ENCODE measurements around the gene ZMYND19. TPM values are rescaled to one million over a fixed set of nuclear protein-coding genes. Genes with fewer than 3 reads are reported as not detected.
A peak's percentile ranks its signal among the peaks of the same experiment; 100 is the strongest.

The ZMYND19 gene
- total RNA-seq, 1 donor from 2014 or later: 71.9 TPM

DNA sequence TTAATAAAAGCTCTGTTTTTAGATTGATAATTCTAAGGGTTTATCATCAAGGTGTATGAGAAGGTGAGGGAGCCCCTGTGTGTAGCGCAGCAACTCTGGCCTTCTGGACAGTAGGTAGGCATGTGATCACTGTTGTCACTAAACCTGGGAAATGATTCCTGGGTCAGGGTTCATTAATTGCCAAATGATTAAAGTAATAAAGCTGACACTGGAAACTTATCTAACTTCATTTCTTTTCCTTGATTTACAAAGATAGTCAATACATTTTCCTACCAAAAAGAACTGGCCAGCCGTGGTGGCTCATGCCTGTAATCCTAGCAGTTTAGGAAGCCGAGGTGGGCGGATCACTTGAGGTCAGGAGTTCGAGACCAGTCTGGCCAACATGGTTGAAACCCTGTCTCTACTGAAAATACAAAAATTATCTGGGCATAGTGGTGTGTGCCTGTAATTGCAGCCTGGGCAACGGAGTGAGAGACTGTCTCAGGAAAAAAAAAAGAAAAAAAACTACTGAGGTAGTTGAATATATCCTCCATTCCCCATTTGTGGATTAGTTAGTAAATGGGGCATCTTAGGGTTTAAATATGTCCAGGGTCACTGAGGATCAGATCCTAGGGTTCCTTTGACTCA, 30.9 kb upstream of the ZMYND19 start:
- Mint-ChIP-seq H3K9me3 (no peaks in the 10 kb centered on the region), H3K36me3 (ENCODE audit: low read depth) (peaks cover 3% of the 10 kb centered on the region), H3K4me1 (peaks cover 32% of the 10 kb centered on the region), H3K27ac (ENCODE audit: unreplicated experiment) (no peak overlapping the region), H3K4me3 (peak overlapping the region; percentile 87), H3K27me3 (ENCODE audit: low read depth) (no peaks in the 10 kb centered on the region)
- TF ChIP-seq, protein P1, sequence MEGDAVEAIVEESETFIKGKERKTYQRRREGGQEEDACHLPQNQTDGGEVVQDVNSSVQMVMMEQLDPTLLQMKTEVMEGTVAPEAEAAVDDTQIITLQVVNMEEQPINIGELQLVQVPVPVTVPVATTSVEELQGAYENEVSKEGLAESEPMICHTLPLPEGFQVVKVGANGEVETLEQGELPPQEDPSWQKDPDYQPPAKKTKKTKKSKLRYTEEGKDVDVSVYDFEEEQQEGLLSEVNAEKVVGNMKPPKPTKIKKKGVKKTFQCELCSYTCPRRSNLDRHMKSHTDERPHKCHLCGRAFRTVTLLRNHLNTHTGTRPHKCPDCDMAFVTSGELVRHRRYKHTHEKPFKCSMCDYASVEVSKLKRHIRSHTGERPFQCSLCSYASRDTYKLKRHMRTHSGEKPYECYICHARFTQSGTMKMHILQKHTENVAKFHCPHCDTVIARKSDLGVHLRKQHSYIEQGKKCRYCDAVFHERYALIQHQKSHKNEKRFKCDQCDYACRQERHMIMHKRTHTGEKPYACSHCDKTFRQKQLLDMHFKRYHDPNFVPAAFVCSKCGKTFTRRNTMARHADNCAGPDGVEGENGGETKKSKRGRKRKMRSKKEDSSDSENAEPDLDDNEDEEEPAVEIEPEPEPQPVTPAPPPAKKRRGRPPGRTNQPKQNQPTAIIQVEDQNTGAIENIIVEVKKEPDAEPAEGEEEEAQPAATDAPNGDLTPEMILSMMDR (conservative IDR thresholded peaks at IDR 0.05): peak; percentile 62
- DNase-seq (ENCODE audit: low read depth, low spot score): no peak

DNA sequence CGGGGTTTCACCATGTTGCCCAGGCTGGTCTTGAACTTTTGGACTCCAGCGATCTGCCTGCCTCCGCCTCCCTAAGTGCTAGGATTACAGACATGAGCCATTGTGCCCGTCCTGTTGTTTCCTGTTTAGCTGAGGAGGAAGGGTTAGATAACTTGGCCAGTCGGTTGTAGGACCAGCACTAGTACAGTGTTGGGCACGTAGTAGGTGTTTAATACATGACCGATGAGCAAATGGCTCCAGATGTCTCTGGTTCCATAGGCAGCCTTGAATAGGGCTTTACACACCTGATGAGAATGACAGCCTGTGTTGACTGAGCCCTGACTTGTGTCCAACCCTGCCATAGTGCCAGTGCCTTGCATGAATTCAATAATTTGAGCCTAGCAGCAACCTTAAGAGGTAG, 30.3 kb upstream of the ZMYND19 start:
- peak overlapping the region; percentile 87 for H3K4me3 Mint-ChIP-seq
- H3K4me1 Mint-ChIP-seq: peaks cover 32% of the 10 kb centered on the region
- H3K36me3 Mint-ChIP-seq (ENCODE audit: low read depth): peaks cover 3% of the 10 kb centered on the region
- TF ChIP-seq, protein P1 (conservative IDR thresholded peaks at IDR 0.05): no peak
- DNase-seq (ENCODE audit: low read depth, low spot score): no peak
- no peaks in the 10 kb centered on the region for H3K27me3 Mint-ChIP-seq (ENCODE audit: low read depth)
- no peaks in the 10 kb centered on the region for H3K9me3 Mint-ChIP-seq
- no peak overlapping the region for H3K27ac Mint-ChIP-seq (ENCODE audit: unreplicated experiment)

DNA sequence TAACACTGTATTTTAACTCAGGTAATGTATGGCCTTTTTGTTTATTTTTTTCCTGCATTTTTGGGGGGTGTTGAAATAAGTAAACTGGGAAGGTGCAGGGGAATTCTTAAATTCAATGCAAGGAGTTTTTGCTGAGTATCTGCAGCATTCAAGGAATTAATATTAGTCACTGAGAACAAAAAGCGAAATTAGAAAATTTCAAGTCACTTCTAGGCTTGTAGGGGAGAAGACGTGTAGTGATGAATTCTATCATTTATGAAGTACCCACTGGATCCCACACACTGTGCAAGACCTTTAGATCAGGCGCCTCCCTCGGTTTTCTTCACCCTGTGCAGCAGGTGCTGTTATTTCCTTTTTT, 29.7 kb upstream of the ZMYND19 start:
- no peak overlapping the region for H3K27ac Mint-ChIP-seq (ENCODE audit: unreplicated experiment)
- H3K36me3 Mint-ChIP-seq (ENCODE audit: low read depth): peaks cover 3% of the 10 kb centered on the region
- H3K4me1 Mint-ChIP-seq: peaks cover 32% of the 10 kb centered on the region
- no peaks in the 10 kb centered on the region for H3K27me3 Mint-ChIP-seq (ENCODE audit: low read depth)
- H3K9me3 Mint-ChIP-seq: no peaks in the 10 kb centered on the region
- no peak for DNase-seq (ENCODE audit: low read depth, low spot score)
- TF ChIP-seq, protein P1 (conservative IDR thresholded peaks at IDR 0.05): no peak
- H3K4me3 Mint-ChIP-seq: peak overlapping the region; percentile 89

DNA sequence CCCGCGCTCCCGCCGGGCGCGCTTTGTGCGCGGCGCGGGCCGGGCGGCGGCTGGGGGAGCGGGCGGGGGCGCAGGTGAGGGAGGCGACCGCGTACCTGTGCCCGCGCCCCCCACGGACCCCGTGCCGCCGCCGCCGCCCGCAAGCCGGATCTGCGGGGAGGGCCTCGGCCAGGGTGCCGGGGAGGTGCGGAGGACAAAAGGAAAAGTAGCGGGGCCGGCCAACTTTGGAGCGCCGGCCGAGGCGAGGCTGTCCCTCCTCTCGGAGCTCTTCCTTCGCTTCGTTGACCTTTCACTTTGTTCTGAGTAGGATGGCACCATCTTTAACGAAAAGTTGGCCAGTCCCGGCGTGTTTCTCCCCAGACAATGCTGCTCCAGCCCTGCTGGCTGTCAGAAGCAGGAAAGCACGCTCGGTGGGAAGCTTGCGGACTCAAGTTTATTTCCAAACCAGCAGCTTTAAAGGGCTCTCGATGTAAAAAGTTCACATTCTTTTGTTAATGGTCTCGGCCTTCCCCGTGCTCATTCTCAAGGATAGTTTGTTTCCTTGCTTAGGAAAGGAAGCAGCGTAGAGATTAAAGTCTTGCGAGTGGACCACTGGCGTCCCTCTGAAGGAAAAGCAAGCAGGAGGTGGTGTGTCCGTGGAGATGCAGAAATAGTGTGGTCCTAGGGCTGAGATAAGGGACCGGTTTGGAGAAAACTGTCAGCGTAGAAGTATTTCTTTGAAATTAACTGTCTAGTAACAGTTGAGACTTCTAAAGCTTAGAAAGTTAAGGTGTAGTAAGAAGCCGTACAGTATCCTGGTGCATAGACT, 29.1 kb upstream of the ZMYND19 start:
- H3K9me3 Mint-ChIP-seq: no peaks in the 10 kb centered on the region
- DNase-seq (ENCODE audit: low read depth, low spot score): peak; percentile 25
- H3K4me1 Mint-ChIP-seq: peaks cover 32% of the 10 kb centered on the region
- H3K4me3 Mint-ChIP-seq: peak overlapping the region; percentile 89
- peaks cover 3% of the 10 kb centered on the region for H3K36me3 Mint-ChIP-seq (ENCODE audit: low read depth)
- H3K27me3 Mint-ChIP-seq (ENCODE audit: low read depth): no peaks in the 10 kb centered on the region
- TF ChIP-seq, protein P1 (conservative IDR thresholded peaks at IDR 0.05): no peak
- H3K27ac Mint-ChIP-seq (ENCODE audit: unreplicated experiment): peak overlapping the region; percentile 95

DNA sequence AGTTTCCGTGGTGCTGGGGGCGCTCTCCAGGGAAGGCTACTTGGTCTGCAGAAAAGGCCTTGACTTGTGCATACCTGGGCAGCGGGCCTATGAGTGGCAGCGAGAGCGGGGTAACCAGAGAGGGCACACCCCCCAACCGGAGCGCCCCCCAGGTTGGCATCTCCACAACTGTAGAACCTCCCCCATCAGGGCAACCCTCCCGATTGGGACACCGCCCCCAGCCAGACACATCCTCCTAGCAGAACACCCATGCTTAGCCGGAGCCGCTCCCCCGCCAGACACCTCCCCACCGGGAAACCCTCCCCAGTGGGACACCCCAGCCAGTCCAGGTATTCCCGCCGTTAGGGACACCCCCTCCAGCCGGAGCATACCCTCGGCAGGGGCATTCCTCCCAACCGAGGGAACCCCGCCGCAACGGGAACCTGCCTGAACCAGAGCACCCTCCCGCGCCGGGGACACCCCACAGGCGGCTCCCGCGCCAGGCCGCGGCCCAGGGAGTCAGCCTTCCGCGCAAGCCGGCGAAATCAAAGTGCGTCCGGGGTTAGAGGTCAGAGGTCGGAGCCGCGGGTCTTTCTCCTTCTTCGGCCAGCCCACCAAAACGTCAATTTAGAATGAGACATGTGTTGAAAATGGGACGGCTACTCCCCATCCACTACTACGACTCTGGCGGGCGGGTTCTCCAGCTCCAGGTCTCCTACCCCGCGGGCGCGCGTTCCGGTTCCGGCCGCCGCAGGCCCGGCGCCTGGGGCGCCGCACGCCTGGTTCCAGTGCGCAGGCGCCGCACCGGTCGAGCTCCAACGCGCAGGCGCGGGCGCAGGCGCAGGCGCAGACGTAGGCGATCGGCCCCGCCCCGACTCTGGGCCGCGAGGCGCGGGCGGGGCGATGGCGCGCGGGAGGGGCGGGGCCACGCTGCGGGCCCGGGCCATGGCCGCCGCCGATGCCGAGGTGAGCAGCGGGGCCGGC, 28.1 kb upstream of the ZMYND19 start, which contains the start of gene EHMT1:
Gene EHMT1, plus strand, starts transcription at position 901 of the 963 bp plus-strand sequence. Its CDS starts 24 bp downstream, at position 925.
- peaks cover 32% of the 10 kb centered on the region for H3K4me1 Mint-ChIP-seq
- H3K27me3 Mint-ChIP-seq (ENCODE audit: low read depth): no peaks in the 10 kb centered on the region
- H3K9me3 Mint-ChIP-seq: no peaks in the 10 kb centered on the region
- peak; percentile 87 for DNase-seq (ENCODE audit: low read depth, low spot score)
- peak within 1 kb of the TSS; percentile 93 for H3K4me3 Mint-ChIP-seq
- peak within 1 kb of the TSS; percentile 95 for H3K27ac Mint-ChIP-seq (ENCODE audit: unreplicated experiment)
- no peaks in the 10 kb centered on the region for H3K36me3 Mint-ChIP-seq (ENCODE audit: low read depth)
- TF ChIP-seq, protein P1 (conservative IDR thresholded peaks at IDR 0.05): no peak

All from neural crest cell (in vitro differentiated cells).